Activated T-cell treated with anti-CD3 and anti-CD28 coated beads, Interleukin-2, amount 50 U/mL, for 24 hours (primary cell): ENCODE data around the gene C8G.

Experiments used
- DNase-seq: peaks from one replicate; pipeline ENCODE4 v3.0.0-alpha.2; 2020
- H3K27ac Mint-ChIP-seq: 2 replicates; pipeline ENCODE4 v1.8.0; 2020; ENCODE audit warnings: mild to moderate bottlenecking, mixed read lengths
- H3K27me3 Mint-ChIP-seq: 2 replicates; pipeline ENCODE4 v1.8.0; 2020; ENCODE audit warnings: mixed read lengths
- H3K36me3 Mint-ChIP-seq: 2 replicates; pipeline ENCODE4 v1.8.0; 2020; ENCODE audit warnings: low read depth, mixed read lengths
- H3K4me1 Mint-ChIP-seq: 2 replicates; pipeline ENCODE4 v1.8.0; 2020; ENCODE audit warnings: low read depth, mixed read lengths
- H3K4me3 Mint-ChIP-seq: 2 replicates; pipeline ENCODE4 v1.8.0; 2020; ENCODE audit warnings: mild to moderate bottlenecking, moderate library complexity, mixed read lengths
- H3K9me3 Mint-ChIP-seq: 2 replicates; pipeline ENCODE4 v1.8.0; 2020; ENCODE audit warnings: mixed read lengths

C8G gene

GRCh38 chr9:136927343-136928271, 17.4 kb upstream of the C8G start:
- Mint-ChIP-seq H3K4me3 (no peak overlapping the region), H3K9me3 (no peaks in the 10 kb centered on the region), H3K27me3 (no peaks in the 10 kb centered on the region), H3K36me3 (peaks cover 79% of the 10 kb centered on the region), H3K4me1 (peaks cover 12% of the 10 kb centered on the region), H3K27ac (peak overlapping the region; percentile 50)
- DNase-seq, result no peak

GRCh38 chr9:136928591-136928990, 16.5 kb upstream of the C8G start:
- Mint-ChIP-seq H3K36me3 (peaks cover 78% of the 10 kb centered on the region), H3K9me3 (no peaks in the 10 kb centered on the region), H3K4me1 (peaks cover 15% of the 10 kb centered on the region), H3K27me3 (no peaks in the 10 kb centered on the region), H3K27ac (peak overlapping the region; percentile 56), H3K4me3 (no peak overlapping the region)
- DNase-seq, result no peak

- H3K4me1 Mint-ChIP-seq, result peaks cover 15% of the 10 kb centered on the region
- H3K27me3 Mint-ChIP-seq, result no peaks in the 10 kb centered on the region
- H3K27ac Mint-ChIP-seq, result peak overlapping the region; percentile 37
- no peaks in the 10 kb centered on the region for H3K9me3 Mint-ChIP-seq
- no peak for DNase-seq
- no peak overlapping the region for H3K4me3 Mint-ChIP-seq
- peaks cover 75% of the 10 kb centered on the region for H3K36me3 Mint-ChIP-seq
These were observed 15.0 kb upstream of the C8G start for GRCh38 chr9:136930014-136930413.

DNA sequence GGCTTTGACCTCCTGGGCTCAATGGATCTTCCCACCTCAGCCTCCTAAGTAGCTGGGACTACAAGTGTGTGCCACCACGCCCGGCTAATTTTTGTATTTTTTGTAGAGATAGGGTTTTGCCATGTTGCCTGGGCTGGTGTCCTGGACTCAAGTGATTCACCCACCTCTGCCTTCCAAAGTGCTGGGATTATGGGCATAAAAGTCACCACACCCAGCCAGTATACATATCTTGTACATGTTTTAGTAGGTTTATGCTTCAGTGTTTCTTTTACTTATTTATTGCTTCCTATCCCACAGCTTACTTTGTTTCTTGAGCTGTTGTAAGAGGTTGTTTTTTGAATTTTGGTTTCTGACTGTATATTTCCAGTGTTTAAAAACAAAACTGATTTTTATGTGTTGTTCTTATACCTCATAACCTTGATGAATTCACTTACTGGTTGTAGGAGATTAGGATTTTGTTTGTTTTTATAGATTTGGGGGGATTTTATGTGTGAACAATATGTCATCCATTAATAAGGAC, 13.4 kb upstream of the C8G start:
- Mint-ChIP-seq H3K27me3 (no peaks in the 10 kb centered on the region), H3K4me3 (no peak overlapping the region), H3K36me3 (peaks cover 72% of the 10 kb centered on the region), H3K9me3 (no peaks in the 10 kb centered on the region), H3K4me1 (peaks cover 23% of the 10 kb centered on the region), H3K27ac (peak overlapping the region; percentile 72)
- DNase-seq, result no peak

GRCh38 chr9:136934277-136934676, 10.8 kb upstream of the C8G start:
- Mint-ChIP-seq H3K4me3 (no peak overlapping the region), H3K27me3 (no peaks in the 10 kb centered on the region)

DNA sequence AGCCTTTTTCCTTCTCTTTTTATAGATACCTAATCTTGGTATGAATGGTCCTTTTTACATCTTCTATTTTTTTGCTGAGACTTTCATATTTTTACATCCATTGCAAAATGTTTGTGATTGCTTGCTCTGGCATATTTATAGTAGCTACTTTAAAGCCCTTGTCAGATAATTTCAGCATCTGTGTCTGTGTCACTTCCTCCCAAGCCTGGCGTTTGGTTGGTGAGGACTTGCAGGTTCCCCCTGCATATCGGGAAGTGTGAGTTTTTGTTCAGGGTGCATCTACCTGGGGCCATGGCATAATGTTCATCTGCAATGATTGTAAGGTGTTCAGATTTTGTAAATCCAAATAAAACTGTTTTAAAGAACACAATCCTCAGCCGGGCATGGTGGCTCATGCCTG, 9.4 kb upstream of the C8G start:
- DNase-seq, result no peak
- no peak overlapping the region for H3K4me3 Mint-ChIP-seq
- H3K4me1 Mint-ChIP-seq, result peaks cover 21% of the 10 kb centered on the region
- H3K27ac Mint-ChIP-seq, result peak overlapping the region; percentile 47
- H3K36me3 Mint-ChIP-seq, result peaks cover 74% of the 10 kb centered on the region
- H3K9me3 Mint-ChIP-seq, result no peaks in the 10 kb centered on the region
- H3K27me3 Mint-ChIP-seq, result no peaks in the 10 kb centered on the region

More at GRCh38 chr9:136934277-136934676, 10.8 kb upstream of the C8G start:
- Mint-ChIP-seq H3K4me1 (peaks cover 21% of the 10 kb centered on the region), H3K36me3 (peaks cover 73% of the 10 kb centered on the region), H3K9me3 (no peaks in the 10 kb centered on the region), H3K27ac (no peak overlapping the region)
- DNase-seq, result no peak

DNA sequence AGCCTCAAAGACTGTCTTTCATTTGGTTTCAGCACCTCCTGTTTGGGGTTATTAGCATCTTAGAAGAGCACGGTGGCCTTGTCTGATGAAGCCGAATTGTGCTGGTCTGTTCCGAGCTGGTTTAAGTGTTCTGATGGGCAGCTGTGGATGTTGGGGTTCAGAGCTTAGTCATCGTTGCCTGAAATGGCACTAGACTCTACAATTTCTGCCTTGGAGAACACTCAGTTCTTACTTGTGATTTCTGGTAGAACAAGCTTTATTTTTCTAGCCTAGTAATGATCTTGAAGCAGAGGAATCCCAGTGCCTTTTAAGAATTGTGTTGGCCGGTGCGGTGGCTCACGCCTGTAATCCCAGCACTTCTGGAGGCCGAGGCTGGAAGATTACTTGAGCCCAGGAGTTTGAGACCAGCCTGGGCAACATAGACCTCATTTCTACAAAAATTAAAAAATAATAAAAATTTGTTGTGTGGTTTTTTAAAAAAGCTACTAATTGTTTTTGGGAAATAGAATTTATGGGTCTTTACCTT, 8.3 kb upstream of the C8G start:
- H3K36me3 Mint-ChIP-seq, result peaks cover 77% of the 10 kb centered on the region
- no peaks in the 10 kb centered on the region for H3K27me3 Mint-ChIP-seq
- peak overlapping the region; percentile 22 for H3K27ac Mint-ChIP-seq
- H3K4me3 Mint-ChIP-seq, result no peak overlapping the region
- no peak for DNase-seq
- peaks cover 18% of the 10 kb centered on the region for H3K4me1 Mint-ChIP-seq
- H3K9me3 Mint-ChIP-seq, result no peaks in the 10 kb centered on the region

GRCh38 chr9:136937186-136938001, 7.6 kb upstream of the C8G start:
- no peak for DNase-seq
- Mint-ChIP-seq H3K27ac (no peak overlapping the region), H3K27me3 (no peaks in the 10 kb centered on the region), H3K4me1 (peaks cover 14% of the 10 kb centered on the region), H3K4me3 (no peak overlapping the region), H3K36me3 (peaks cover 77% of the 10 kb centered on the region), H3K9me3 (no peaks in the 10 kb centered on the region)

- Mint-ChIP-seq H3K4me1 (peaks cover 18% of the 10 kb centered on the region), H3K27ac (peak overlapping the region; percentile 8), H3K36me3 (peaks cover 75% of the 10 kb centered on the region), H3K27me3 (no peaks in the 10 kb centered on the region), H3K9me3 (no peaks in the 10 kb centered on the region), H3K4me3 (no peak overlapping the region)
- no peak for DNase-seq
These were observed 5.5 kb upstream of the C8G start for GRCh38 chr9:136939431-136939995.

GRCh38 chr9:136939996-136940525, 5.0 kb upstream of the C8G start:
- DNase-seq, result no peak
- Mint-ChIP-seq H3K9me3 (no peaks in the 10 kb centered on the region), H3K27me3 (no peaks in the 10 kb centered on the region), H3K36me3 (peaks cover 72% of the 10 kb centered on the region), H3K4me1 (peaks cover 22% of the 10 kb centered on the region), H3K4me3 (peak overlapping the region; percentile 23), H3K27ac (no peak overlapping the region)

DNA sequence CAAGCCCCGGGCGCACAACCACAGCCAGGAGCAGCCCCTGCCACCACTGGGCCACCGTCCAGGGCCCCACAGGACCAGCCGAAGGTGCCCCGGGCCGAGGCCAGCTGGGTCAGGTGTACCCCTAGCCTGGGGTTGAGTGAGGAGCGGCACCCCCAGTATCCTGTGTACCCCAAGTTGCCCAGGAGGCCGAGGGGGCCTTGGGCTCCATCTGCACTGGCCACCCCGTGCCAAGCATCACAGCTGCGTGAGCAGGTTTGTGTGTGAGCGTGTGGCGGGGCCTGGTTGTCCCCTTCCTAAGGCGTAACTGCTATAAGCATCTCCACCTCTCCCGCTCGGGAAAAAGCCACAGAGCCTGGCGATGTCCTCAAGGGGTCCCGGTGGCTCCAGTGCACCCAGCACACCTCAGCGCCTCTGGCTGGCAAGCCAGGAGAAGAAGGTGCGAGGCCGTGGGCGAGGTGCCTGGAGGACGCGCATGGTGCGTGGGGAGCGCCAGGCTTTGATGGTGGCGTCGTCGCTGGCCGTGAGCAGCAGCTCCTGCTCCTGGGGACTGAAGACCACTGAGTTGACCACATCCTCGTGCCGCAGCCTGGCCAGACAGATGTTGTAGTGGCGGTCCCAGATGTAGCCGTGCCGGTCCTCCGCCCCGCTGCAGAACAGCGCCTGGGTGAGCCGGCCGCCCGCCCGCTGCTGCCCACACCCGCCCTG, 4.4 kb upstream of the C8G start:
- DNase-seq, result no peak
- H3K9me3 Mint-ChIP-seq, result no peaks in the 10 kb centered on the region
- H3K36me3 Mint-ChIP-seq, result peaks cover 70% of the 10 kb centered on the region
- H3K27me3 Mint-ChIP-seq, result no peaks in the 10 kb centered on the region
- H3K4me1 Mint-ChIP-seq, result peaks cover 22% of the 10 kb centered on the region
- peak overlapping the region; percentile 26 for H3K27ac Mint-ChIP-seq
- no peak overlapping the region for H3K4me3 Mint-ChIP-seq

- DNase-seq, result no peak
- H3K4me1 Mint-ChIP-seq, result peaks cover 18% of the 10 kb centered on the region
- peaks cover 66% of the 10 kb centered on the region for H3K36me3 Mint-ChIP-seq
- H3K27ac Mint-ChIP-seq, result peak overlapping the region; percentile 49
- no peaks in the 10 kb centered on the region for H3K27me3 Mint-ChIP-seq
- H3K4me3 Mint-ChIP-seq, result no peak overlapping the region
- no peaks in the 10 kb centered on the region for H3K9me3 Mint-ChIP-seq
These were observed 3.6 kb upstream of the C8G start for GRCh38 chr9:136941231-136942111.
